ENCODE results near the gene MYO10.

Gene MYO10

GRCh38 chr5:16957304-16958196, 21.5 kb upstream of the MYO10 start:
- no peak overlapping the region for H3K9ac ChIP-seq
- H3K79me2 ChIP-seq = no peaks in the 10 kb centered on the region
- H2AFZ ChIP-seq = no peak overlapping the region
- no peaks in the 10 kb centered on the region for H3K36me3 ChIP-seq (ENCODE audit: control insufficient read depth, insufficient read depth, low read length)
- no peak for TF ChIP-seq CTCF (IDR thresholded peaks at IDR 0.05)
- no peak overlapping the region for H3K4me2 ChIP-seq (ENCODE audit: low read length)
- no peaks in the 10 kb centered on the region for H3K9me3 ChIP-seq (ENCODE audit: control insufficient read depth, low read length)
- no peak overlapping the region for H3K4me3 ChIP-seq (ENCODE audit: low read depth, low read length)
- H3K4me1 ChIP-seq = no peaks in the 10 kb centered on the region
- H3K27ac ChIP-seq = no peak overlapping the region
- H3K27me3 ChIP-seq (ENCODE audit: control insufficient read depth, insufficient read depth, low read length) = no peaks in the 10 kb centered on the region

DNA sequence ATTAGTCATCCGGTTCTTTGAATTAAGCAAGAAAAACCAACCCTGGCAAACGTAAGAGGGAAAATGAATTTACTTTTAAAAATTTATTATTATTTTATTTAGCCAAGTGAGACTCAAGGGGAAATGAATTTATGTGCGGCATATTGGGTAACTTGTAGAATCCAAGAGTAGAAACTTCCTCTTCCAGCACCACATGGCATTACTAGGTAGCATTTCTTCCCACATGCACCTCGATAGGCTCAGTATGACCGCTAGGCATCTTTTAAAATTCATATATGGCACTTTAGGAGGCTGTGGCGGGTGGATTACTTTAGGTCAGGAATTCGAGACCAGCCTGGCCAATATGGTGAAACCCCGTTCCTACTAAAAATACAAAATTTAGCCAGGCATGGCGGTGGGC, 17.6 kb upstream of the MYO10 start:
- H3K4me3 ChIP-seq (ENCODE audit: low read depth, low read length) = no peak overlapping the region
- H3K9me3 ChIP-seq (ENCODE audit: control insufficient read depth, low read length) = no peaks in the 10 kb centered on the region
- no peak for TF ChIP-seq CTCF (IDR thresholded peaks at IDR 0.05)
- H3K4me1 ChIP-seq = no peaks in the 10 kb centered on the region
- no peak overlapping the region for H2AFZ ChIP-seq
- H3K27ac ChIP-seq = no peak overlapping the region
- H3K4me2 ChIP-seq (ENCODE audit: low read length) = no peak overlapping the region
- H3K79me2 ChIP-seq = no peaks in the 10 kb centered on the region
- H3K36me3 ChIP-seq (ENCODE audit: control insufficient read depth, insufficient read depth, low read length) = no peaks in the 10 kb centered on the region
- no peaks in the 10 kb centered on the region for H3K27me3 ChIP-seq (ENCODE audit: control insufficient read depth, insufficient read depth, low read length)
- no peak overlapping the region for H3K9ac ChIP-seq

DNA sequence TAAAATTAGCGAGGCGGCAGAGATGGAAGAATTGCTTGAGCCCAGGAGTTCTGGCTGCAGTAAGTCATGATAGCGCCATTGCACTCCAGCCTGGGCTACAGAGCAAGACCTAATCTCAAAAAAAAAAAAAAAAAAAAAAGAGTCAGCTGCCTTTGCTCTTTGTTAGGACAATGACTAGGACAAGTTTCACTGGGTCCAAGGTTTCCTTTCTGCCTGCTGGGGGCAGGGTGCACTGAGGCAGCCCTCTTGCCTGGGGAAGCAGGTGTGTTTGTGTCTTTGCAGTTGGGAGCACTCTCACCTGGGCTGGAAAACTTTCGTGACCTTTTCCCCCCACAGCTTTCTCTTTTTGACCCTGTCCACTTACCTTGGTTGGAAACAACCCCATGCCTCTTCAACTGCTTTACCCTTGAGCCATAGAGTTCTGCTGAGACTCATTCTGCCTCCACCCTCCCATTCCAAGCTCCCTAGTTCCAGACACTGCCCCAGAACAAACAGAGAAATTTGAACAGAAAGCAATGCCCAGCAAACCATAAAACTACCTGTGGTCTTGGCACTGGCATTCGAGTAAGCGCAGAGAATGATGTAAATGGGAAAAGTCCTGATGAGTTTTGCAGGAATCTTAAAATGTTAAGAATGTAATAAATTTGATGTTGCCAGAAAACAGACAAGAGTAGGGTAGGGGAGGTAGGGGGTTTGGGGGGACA, 17.0 kb upstream of the MYO10 start:
- no peaks in the 10 kb centered on the region for H3K27me3 ChIP-seq (ENCODE audit: control insufficient read depth, insufficient read depth, low read length)
- no peaks in the 10 kb centered on the region for H3K4me1 ChIP-seq
- H3K27ac ChIP-seq = no peak overlapping the region
- H3K4me2 ChIP-seq (ENCODE audit: low read length) = no peak overlapping the region
- no peak overlapping the region for H3K9ac ChIP-seq
- no peaks in the 10 kb centered on the region for H3K36me3 ChIP-seq (ENCODE audit: control insufficient read depth, insufficient read depth, low read length)
- no peaks in the 10 kb centered on the region for H3K79me2 ChIP-seq
- no peak overlapping the region for H3K4me3 ChIP-seq (ENCODE audit: low read depth, low read length)
- no peak overlapping the region for H2AFZ ChIP-seq
- H3K9me3 ChIP-seq (ENCODE audit: control insufficient read depth, low read length) = no peaks in the 10 kb centered on the region
- no peak for TF ChIP-seq CTCF (IDR thresholded peaks at IDR 0.05)

- Histone ChIP-seq H3K79me2 (no peaks in the 10 kb centered on the region), H3K36me3 (ENCODE audit: control insufficient read depth, insufficient read depth, low read length) (no peaks in the 10 kb centered on the region), H3K4me2 (ENCODE audit: low read length) (no peak overlapping the region), H3K4me1 (no peaks in the 10 kb centered on the region), H3K9me3 (ENCODE audit: control insufficient read depth, low read length) (no peaks in the 10 kb centered on the region), H3K27ac (no peak overlapping the region), H3K4me3 (ENCODE audit: low read depth, low read length) (no peak overlapping the region), H3K9ac (no peak overlapping the region), H2AFZ (no peak overlapping the region), H3K27me3 (ENCODE audit: control insufficient read depth, insufficient read depth, low read length) (no peaks in the 10 kb centered on the region)
- no peak for TF ChIP-seq CTCF (IDR thresholded peaks at IDR 0.05)
Measured at GRCh38 chr5:16946725-16947124, 10.6 kb upstream of the MYO10 start.
